GM18511 (cell line): Measurements from ENCODE around the gene PGRMC2.
A peak's percentile ranks its signal among the peaks of the same experiment; 100 is the strongest.

Experiments
- ATAC-seq: cut with Tn5 transposase; IDR thresholded peaks from one replicate; pipeline ENCODE4 v1.9.1; 2021; ENCODE audit warnings: mild to moderate bottlenecking, moderate library complexity; ENCODE audit not compliant: unreplicated experiment

PGRMC2 gene

DNA sequence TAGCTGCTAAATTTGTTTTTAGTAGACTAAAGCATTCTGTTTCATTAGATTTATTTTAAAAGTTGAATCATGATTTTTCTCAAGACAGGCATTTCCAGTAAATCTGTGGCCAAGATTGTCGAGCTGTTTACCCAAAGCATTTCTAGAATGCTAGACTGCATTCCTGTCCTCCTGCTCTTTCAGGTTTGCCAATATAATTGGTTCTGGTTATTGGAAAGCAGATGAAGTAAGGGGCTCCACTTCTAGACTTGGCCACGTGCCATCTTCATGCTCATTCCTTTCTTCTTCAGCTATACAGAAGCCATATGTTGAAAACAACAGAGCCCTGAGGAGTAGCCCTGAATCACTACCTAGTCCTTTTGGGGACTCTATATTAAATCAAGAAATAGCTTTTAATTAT, 62.5 kb downstream of the PGRMC2 start:
- no peak for ATAC-seq

DNA sequence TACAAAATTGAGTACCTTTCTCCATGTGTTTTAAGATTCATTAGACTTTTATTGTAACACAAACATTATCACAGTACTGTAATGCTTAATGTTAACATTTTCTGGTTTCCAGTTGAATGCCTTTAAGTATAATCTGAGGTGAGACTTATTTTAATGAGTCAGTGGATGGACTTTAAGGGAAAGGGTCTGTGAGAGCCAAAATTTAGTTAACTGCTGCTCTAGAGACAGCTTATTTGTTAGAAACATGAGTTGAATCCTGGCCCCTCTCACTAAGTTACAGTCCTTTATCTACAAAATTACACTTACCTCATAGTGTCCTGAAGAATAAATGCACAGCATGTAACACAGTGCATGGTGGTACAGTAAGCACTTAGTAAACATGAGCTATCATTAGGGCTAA, 66.0 kb downstream of the PGRMC2 start:
- no peak for ATAC-seq

DNA sequence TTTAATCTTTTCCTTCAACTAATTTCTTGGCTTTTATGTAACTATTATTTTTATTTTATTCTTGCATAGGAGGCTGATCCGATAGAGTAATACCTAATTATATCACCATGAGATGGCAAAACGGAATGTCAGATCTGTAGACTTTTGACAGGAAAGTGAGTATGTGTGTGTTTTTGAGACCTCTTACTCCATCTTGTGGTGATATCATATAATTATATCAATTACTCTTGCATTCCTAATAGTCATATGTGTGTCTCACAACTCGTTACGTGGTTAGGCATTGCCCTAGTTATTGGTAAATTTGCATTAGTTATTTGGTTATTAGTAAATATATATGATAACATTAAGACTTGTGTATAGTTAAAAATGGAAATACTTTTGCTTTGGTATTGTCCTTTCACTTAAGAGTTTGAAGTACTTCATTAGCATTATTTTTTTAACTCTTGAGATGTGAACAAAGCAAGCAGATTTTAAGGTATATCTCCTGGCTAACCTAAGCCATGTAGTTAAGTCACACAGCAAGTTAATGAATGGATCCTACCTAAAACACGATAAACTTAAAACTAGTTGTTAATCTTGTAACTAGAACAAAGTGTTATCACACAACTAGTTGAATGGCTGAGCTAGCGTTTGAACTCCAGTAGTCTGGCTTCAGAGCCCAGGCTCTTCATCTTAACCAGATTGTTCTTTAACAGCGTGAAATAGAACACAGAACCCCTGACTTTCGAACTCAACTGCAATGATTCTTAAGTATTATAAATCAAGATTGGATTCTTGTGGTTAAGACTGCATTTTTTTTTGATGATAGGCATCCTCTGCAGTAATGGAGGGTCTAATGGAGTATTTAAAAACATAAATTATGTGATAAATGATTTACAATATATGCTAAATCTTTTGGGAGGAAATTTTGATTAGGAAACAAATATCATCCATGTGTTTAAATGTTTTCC, 67.1 kb downstream of the PGRMC2 start:
- ATAC-seq = peak; percentile 87
